ENCODE measurements around the gene FIG4.

GRCh38 chr6:109826551-109826950 lies 135.5 kb downstream of the FIG4 start:
- TF ChIP-seq EZH2 (IDR thresholded peaks at IDR 0.05; ENCODE audit: low read length, missing control alignments) (no peak), CTCF (conservative IDR thresholded peaks at IDR 0.05 in 1 of 2, IDR thresholded peaks at IDR 0.05 in 1 of 2; ENCODE audit: low read depth in 1 of 2, low read length in 2 of 2) (no peak)
